PFSK-1 (cell line): ENCODE measurements around the gene AKR1C3.

Source experiments
- FOXP2 ChIP-seq: optimal IDR thresholded peaks from 2 replicates; pipeline ENCODE3; 2011; ENCODE audit warnings: borderline replicate concordance, control low read depth, inconsistent platforms; ENCODE audit not compliant: insufficient read depth; ENCODE audit errors: extremely low read length, extremely low read depth
- POLR2AphosphoS5 ChIP-seq: IDR thresholded peaks from 2 replicates; pipeline ENCODE4 v1.6.1; 2012; ENCODE audit warnings: low read depth, mild to moderate bottlenecking, control low read depth, low read length, moderate library complexity
- REST ChIP-seq, 2 experiments: IDR thresholded peaks; 2 replicates each; pipeline versions ENCODE4 v1.6.1 to v1.8.0; 2011 to 2012; ENCODE audit warnings: low read depth in 2 of 2, low read length in 2 of 2, control low read depth in 1 of 2, inconsistent platforms in 1 of 2, mild to moderate bottlenecking in 1 of 2, moderate library complexity in 1 of 2; ENCODE audit not compliant: insufficient read depth in 1 of 2
- SIN3A ChIP-seq: IDR thresholded peaks from 2 replicates; pipeline ENCODE4 v1.6.1; 2012; ENCODE audit warnings: mild to moderate bottlenecking, low read length, moderate library complexity, borderline replicate concordance; ENCODE audit not compliant: insufficient read depth
- TAF1 ChIP-seq: IDR thresholded peaks from 2 replicates; pipeline ENCODE4 v1.6.1; 2012; ENCODE audit warnings: low read length, control low read depth, borderline replicate concordance; ENCODE audit not compliant: insufficient read depth

AKR1C3 gene

GRCh38 chr10:5105626-5106025 is 11.4 kb downstream of the AKR1C3 start:
- TF ChIP-seq SIN3A (no peak), POLR2AphosphoS5 (no peak), FOXP2 (no peak), REST (IDR thresholded peaks at IDR 0.05; ENCODE audit: insufficient read depth in 1 of 2, low read depth in 2 of 2, low read length in 2 of 2) (no peak), TAF1 (no peak)

- TF ChIP-seq REST (IDR thresholded peaks at IDR 0.05; ENCODE audit: insufficient read depth in 1 of 2, low read depth in 2 of 2, low read length in 2 of 2) (no peak), POLR2AphosphoS5 (no peak), SIN3A (no peak), FOXP2 (no peak), TAF1 (no peak)
These were observed 12.3 kb downstream of the AKR1C3 start for GRCh38 chr10:5106553-5106952.

GRCh38 chr10:5107860-5108526 is 13.8 kb downstream of the AKR1C3 start:
- no peak for TF ChIP-seq TAF1
- TF ChIP-seq POLR2AphosphoS5, result no peak
- TF ChIP-seq SIN3A, result no peak
- no peak for TF ChIP-seq FOXP2
- no peak for TF ChIP-seq REST (IDR thresholded peaks at IDR 0.05; ENCODE audit: insufficient read depth in 1 of 2, low read depth in 2 of 2, low read length in 2 of 2)

- TF ChIP-seq POLR2AphosphoS5, result no peak
- no peak for TF ChIP-seq FOXP2
- no peak for TF ChIP-seq TAF1
- no peak for TF ChIP-seq SIN3A
- no peak for TF ChIP-seq REST (IDR thresholded peaks at IDR 0.05; ENCODE audit: insufficient read depth in 1 of 2, low read depth in 2 of 2, low read length in 2 of 2)
These were observed 14.6 kb downstream of the AKR1C3 start for GRCh38 chr10:5108658-5109416.
